ENCODE data around the gene ABTB1. TPM values are rescaled to one million over a fixed set of nuclear protein-coding genes. Genes with fewer than 3 reads are reported as not detected.

The ABTB1 gene
- total RNA-seq, 1 donor from 2014 or later = 16.0 TPM

DNA sequence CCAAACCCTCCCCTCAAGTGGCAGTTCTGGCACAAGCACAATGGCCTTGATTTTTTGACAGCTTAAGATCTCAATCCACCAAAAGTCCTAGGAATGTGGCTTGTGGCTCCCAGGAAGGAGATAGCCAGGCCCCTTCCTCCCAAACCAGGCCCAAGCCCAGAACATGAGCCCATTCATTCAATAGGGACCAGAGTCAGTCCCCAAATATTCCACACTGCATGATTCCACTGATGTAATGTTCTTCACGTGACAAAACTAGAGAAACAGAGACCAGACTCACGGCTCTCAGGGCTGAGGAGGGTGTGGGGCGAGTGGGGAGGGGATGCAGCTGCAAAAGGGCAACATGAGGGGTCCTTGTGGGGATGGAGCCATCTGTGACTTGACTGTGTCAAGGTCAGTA, 25.5 kb downstream of the ABTB1 start:
- Histone ChIP-seq H3K36me3 (ENCODE audit: control insufficient read depth, insufficient read depth, low read length) (peaks cover 1% of the 10 kb centered on the region), H3K27me3 (ENCODE audit: control insufficient read depth, insufficient read depth, low read length) (no peaks in the 10 kb centered on the region), H3K4me3 (ENCODE audit: low read depth, low read length) (no peak overlapping the region)
- DNase-seq (ENCODE audit: low read depth) = no peak
- no peak for TF ChIP-seq CTCF (IDR thresholded peaks at IDR 0.05; ENCODE audit: insufficient read depth, low read length, poor library complexity, severe bottlenecking)

DNA sequence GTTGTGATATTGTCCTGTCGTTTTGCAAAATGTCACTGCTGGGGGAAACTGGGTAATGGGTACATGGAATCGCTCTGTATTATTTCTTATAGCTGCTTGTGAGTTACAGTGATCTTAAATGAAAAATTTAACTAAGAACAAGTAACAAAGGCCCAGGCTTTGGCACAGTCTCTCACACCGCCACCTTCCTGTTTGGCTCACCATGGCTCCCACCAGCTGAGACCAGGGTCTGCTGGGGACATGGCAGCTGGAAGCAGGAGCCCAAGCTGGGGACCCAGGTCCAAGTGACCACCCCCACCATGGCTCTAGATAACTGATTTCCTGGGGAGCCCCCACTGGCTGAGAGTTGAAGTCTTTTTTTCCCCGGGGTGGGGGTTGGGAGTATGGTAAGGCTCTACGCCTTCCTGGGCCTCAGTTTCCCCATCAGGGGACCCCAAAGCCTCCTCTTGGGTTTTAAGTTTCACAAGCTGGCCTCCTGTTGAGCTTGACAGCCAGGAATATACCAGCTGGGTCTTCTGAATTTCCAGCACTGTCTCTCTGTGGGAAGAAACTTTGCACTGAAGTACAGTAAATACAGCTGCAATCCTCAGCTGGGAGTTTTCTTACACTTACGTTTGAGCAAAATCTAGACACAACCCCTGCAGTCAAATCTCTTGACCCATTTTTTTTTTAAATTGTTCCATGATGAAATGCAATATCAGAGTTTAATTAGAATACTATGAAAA, 26.1 kb downstream of the ABTB1 start:
- no peak for TF ChIP-seq CTCF (IDR thresholded peaks at IDR 0.05; ENCODE audit: insufficient read depth, low read length, poor library complexity, severe bottlenecking)
- Histone ChIP-seq H3K36me3 (ENCODE audit: control insufficient read depth, insufficient read depth, low read length) (peaks cover 1% of the 10 kb centered on the region), H3K27me3 (ENCODE audit: control insufficient read depth, insufficient read depth, low read length) (no peaks in the 10 kb centered on the region), H3K4me3 (ENCODE audit: low read depth, low read length) (no peak overlapping the region)
- no peak for DNase-seq (ENCODE audit: low read depth)

DNA sequence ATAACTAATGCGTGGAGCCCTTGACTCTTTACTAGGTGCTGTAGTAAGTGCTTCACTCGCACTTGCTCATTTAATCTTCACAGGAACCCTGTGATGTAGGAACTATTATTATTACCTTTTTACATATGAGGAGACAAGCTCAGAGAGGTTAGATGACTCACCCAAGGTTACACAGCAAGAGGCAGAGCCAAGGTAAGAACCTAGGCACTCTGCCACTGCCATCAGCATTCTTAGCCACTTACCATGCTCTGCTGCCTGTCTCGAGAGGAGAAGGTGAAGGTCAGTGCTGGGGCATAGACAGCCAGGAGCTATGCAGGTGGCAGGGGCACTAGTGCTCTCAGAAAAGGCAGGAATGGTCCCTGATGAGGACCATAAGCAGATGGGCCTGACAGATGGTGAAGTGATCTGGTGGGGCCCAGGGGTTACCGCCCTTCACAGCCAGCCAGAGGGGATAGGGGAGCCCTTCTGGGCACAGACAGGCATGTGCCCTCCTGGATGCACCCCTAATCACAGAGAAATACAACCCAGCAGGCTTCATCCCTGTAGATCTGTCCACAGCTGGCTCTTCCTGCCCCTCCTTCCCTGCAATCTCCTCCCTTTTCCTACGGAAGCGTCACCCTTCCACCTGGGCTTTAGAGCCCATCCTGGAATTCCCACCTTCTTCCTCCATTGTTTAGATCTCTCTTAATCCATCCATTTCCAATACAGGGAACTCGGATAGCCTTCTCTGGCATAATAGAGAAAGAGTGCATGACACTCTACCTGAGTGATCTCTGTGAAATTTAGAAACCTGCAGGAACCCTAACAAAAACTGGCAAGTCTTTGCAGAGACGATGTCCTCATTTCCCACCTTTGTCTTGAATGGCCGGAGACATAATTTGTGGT, 26.9 kb downstream of the ABTB1 start:
- DNase-seq (ENCODE audit: low read depth) = no peak
- Histone ChIP-seq H3K27me3 (ENCODE audit: control insufficient read depth, insufficient read depth, low read length) (no peaks in the 10 kb centered on the region), H3K36me3 (ENCODE audit: control insufficient read depth, insufficient read depth, low read length) (no peaks in the 10 kb centered on the region), H3K4me3 (ENCODE audit: low read depth, low read length) (no peak overlapping the region)
- no peak for TF ChIP-seq CTCF (IDR thresholded peaks at IDR 0.05; ENCODE audit: insufficient read depth, low read length, poor library complexity, severe bottlenecking)

DNA sequence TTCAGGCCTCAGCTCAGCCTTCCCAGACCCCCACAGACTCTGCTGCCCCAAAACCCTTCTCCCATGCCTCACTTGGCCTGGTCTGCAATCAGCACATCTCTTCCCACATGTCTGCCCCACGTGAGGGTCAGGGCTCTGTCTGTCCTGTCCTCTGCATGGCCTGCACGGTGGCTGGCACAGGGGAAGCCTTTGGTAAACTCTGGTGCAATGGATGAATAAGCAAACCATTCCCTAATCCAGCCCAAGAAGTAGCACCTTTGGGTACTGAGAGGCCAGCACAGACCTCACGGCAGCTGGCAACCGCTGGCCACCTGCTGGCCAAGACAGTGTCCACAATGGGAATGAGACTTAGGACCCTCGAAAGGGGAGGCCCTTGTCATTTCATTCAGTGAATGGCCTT, 27.7 kb downstream of the ABTB1 start:
- Histone ChIP-seq H3K27me3 (ENCODE audit: control insufficient read depth, insufficient read depth, low read length) (no peaks in the 10 kb centered on the region), H3K4me3 (ENCODE audit: low read depth, low read length) (no peak overlapping the region), H3K36me3 (ENCODE audit: control insufficient read depth, insufficient read depth, low read length) (no peaks in the 10 kb centered on the region)
- no peak for TF ChIP-seq CTCF (IDR thresholded peaks at IDR 0.05; ENCODE audit: insufficient read depth, low read length, poor library complexity, severe bottlenecking)
- DNase-seq (ENCODE audit: low read depth) = no peak

GRCh38 chr3:127701280-127701911, 28.6 kb downstream of the ABTB1 start:
- DNase-seq (ENCODE audit: low read depth) = no peak
- no peak for TF ChIP-seq CTCF (IDR thresholded peaks at IDR 0.05; ENCODE audit: insufficient read depth, low read length, poor library complexity, severe bottlenecking)
- Histone ChIP-seq H3K4me3 (ENCODE audit: low read depth, low read length) (no peak overlapping the region), H3K36me3 (ENCODE audit: control insufficient read depth, insufficient read depth, low read length) (no peaks in the 10 kb centered on the region), H3K27me3 (ENCODE audit: control insufficient read depth, insufficient read depth, low read length) (no peaks in the 10 kb centered on the region)
